B cell (primary cell): ENCODE results near the gene DHDH. TPM values are rescaled to one million over a fixed set of nuclear protein-coding genes. Genes with fewer than 3 reads are reported as not detected.

Experiments
- ATAC-seq: fragments of 200-7000 bp; cut with Tn5 transposase; one replicate; pipeline ENCODE4 v1.10.0; 2021; ENCODE audit warnings: low read depth, mild to moderate bottlenecking, moderate number of reproducible peaks, moderate library complexity
- CTCF ChIA-PET: fragments of 350-600 bp; sonication (Branson Sonifier 250); formaldehyde crosslinking; loops from one replicate; lab custom pipeline; 2021; ENCODE audit warnings: antibody characterized with exemption, inconsistent platforms; lab: Charles Lee
- POLR2A ChIA-PET: fragments of 350-600 bp; sonication (Branson Sonifier 250); formaldehyde crosslinking; loops from one replicate; lab custom pipeline; 2021; ENCODE audit warnings: antibody characterized with exemption; lab: Charles Lee
- DNase-seq: peaks from one replicate; pipeline ENCODE4 v3.0.0; 2013
- H2AFZ ChIP-seq: 2 replicates; pipeline ENCODE4 v1.6.1; 2012; ENCODE audit warnings: mild to moderate bottlenecking, low read depth, low read length; ENCODE audit not compliant: insufficient read depth, poor library complexity, severe bottlenecking
- H3K27ac ChIP-seq, 2 donors: 1 replicate in 1 of 2; 2 replicates in 1 of 2; pipeline ENCODE4 v1.5.1; 2012 to 2013; ENCODE audit warnings: low read length in 2 of 2, mild to moderate bottlenecking in 2 of 2, moderate library complexity in 1 of 2
- H3K27me3 ChIP-seq, 4 experiments: fragments of 200-600 bp in 1 of 4; sonication (generic) in 1 of 4; replicated peaks in 1 of 4; 1 replicate in 2 of 4; 2 replicates in 2 of 4; pipeline versions ENCODE4 v1.6.1 to v1.7.0; 2013 to 2016; ENCODE audit warnings: low read length in 3 of 4, mild to moderate bottlenecking in 2 of 4, mixed read lengths in 1 of 4, moderate library complexity in 1 of 4; ENCODE audit not compliant: insufficient read depth in 4 of 4, control insufficient read depth in 3 of 4; ENCODE audit errors: control extremely low read depth in 1 of 4
- H3K36me3 ChIP-seq, 2 experiments: replicated peaks in 1 of 2; 1 replicate in 1 of 2; 2 replicates in 1 of 2; pipeline versions ENCODE4 v1.6.1 to v1.7.1; 2013; ENCODE audit warnings: low read length in 1 of 2; ENCODE audit not compliant: insufficient read depth in 2 of 2, control insufficient read depth in 1 of 2; ENCODE audit errors: control extremely low read depth in 1 of 2, extremely low read depth in 1 of 2
- H3K4me1 ChIP-seq, 2 donors: fragments of 200-600 bp in 1 of 2; sonication (generic) in 1 of 2; 1 replicate in 1 of 2; 2 replicates in 1 of 2; pipeline versions ENCODE4 v1.5.1 to v1.6.1; 2013 to 2017; ENCODE audit warnings: low read length in 2 of 2; ENCODE audit not compliant: control insufficient read depth in 2 of 2, insufficient read depth in 2 of 2
- H3K4me2 ChIP-seq: replicated peaks from 2 replicates; pipeline ENCODE3; 2012; ENCODE audit warnings: mild to moderate bottlenecking, low read depth, low read length; ENCODE audit not compliant: poor library complexity, severe bottlenecking
- H3K4me3 ChIP-seq, 5 experiments: fragments of 200-600 bp in 1 of 5; sonication (generic) in 1 of 5; 1 replicate in 3 of 5; 2 replicates in 2 of 5; pipeline versions ENCODE4 v1.5.1 to v1.7.0; 2011 to 2016; ENCODE audit warnings: low read length in 4 of 5, mild to moderate bottlenecking in 4 of 5, low read depth in 2 of 5, control low read depth in 1 of 5, moderate library complexity in 1 of 5; ENCODE audit not compliant: insufficient read depth in 1 of 5; ENCODE audit errors: control extremely low read depth in 1 of 5, extremely low read depth in 1 of 5
- H3K79me2 ChIP-seq: fragments of 200-600 bp; sonication (generic); one replicate; pipeline ENCODE4 v1.6.0; 2016; ENCODE audit warnings: low read length; ENCODE audit not compliant: control insufficient read depth, insufficient read depth
- H3K9ac ChIP-seq: fragments of 200-600 bp; sonication (generic); 2 replicates; pipeline ENCODE4 v1.6.1; 2017; ENCODE audit warnings: mild to moderate bottlenecking, low read length, moderate library complexity
- H3K9me3 ChIP-seq, 3 donors: one replicate each; pipeline versions ENCODE4 v1.6.1 to v1.7.1; 2013; ENCODE audit warnings: low read length in 2 of 3; ENCODE audit not compliant: control insufficient read depth in 2 of 3, insufficient read depth in 1 of 3; ENCODE audit errors: control extremely low read depth in 1 of 3
- H4K20me1 ChIP-seq: 2 replicates; pipeline ENCODE4 v1.6.0; 2012; ENCODE audit warnings: mild to moderate bottlenecking, low read length; ENCODE audit not compliant: insufficient read depth, control insufficient read depth, poor library complexity, severe bottlenecking
- H3K27ac Mint-ChIP-seq: one replicate; pipeline ENCODE4 v1.8.0; 2021; ENCODE audit warnings: mixed read lengths
- H3K27me3 Mint-ChIP-seq: one replicate; pipeline ENCODE4 v1.8.0; 2021; ENCODE audit warnings: mixed read lengths
- H3K4me1 Mint-ChIP-seq: one replicate; pipeline ENCODE4 v1.8.0; 2021; ENCODE audit warnings: mixed read lengths
- H3K4me3 Mint-ChIP-seq: one replicate; pipeline ENCODE4 v1.8.0; 2021; ENCODE audit warnings: mixed read lengths
- H3K9me3 Mint-ChIP-seq: one replicate; pipeline ENCODE4 v1.8.0; 2022; ENCODE audit warnings: mixed read lengths; ENCODE audit not compliant: insufficient read depth
- CTCF ChIP-seq: fragments of 200-600 bp; IDR thresholded peaks from one replicate; pipeline ENCODE4 v1.8.0; 2022; ENCODE audit warnings: antibody characterized with exemption, mild to moderate bottlenecking
- EZH2 ChIP-seq: IDR thresholded peaks from 2 replicates; pipeline ENCODE4 v1.6.1; 2012; ENCODE audit warnings: borderline replicate concordance, low read depth, mild to moderate bottlenecking, moderate library complexity, low read length; ENCODE audit not compliant: insufficient read depth, poor library complexity, severe bottlenecking
- WGBS: methylation state at CpG from one replicate; pipeline ENCODE4 v1.1.5; 2013; ENCODE audit warnings: missing lambda C conversion rate; ENCODE audit not compliant: insufficient coverage; 5-methylcytosine and 5-hydroxymethylcytosine counted together
- intact Hi-C: fragments of 100-400 bp; cut with micrococcal nuclease; formaldehyde crosslinking; loops from one replicate; pipeline ENCODE4 v1.10.0; 2022
- polyA plus RNA-seq: library from polyadenylated mRNA; depleted of rRNA; stranded (reverse); fragments of >200 nt; gene quantifications from 2 replicates; pipeline ENCODE4 v1.2.3, GENCODE V29; 2012
- total RNA-seq, 2 donors: library from RNA; stranded (reverse); fragments of 120-200 nt in 1 of 2; gene quantifications; 1 replicate in 1 of 2; 2 replicates in 1 of 2; pipeline versions ENCODE4 v1.2.3 to v1.2.4, GENCODE V29; 2013 to 2022

DHDH gene
- total and polyA plus RNA-seq, 2 donors (not counting 1 experiment from before 2014, with no cell fraction given) = 0.64 to 0.82 TPM

DNA sequence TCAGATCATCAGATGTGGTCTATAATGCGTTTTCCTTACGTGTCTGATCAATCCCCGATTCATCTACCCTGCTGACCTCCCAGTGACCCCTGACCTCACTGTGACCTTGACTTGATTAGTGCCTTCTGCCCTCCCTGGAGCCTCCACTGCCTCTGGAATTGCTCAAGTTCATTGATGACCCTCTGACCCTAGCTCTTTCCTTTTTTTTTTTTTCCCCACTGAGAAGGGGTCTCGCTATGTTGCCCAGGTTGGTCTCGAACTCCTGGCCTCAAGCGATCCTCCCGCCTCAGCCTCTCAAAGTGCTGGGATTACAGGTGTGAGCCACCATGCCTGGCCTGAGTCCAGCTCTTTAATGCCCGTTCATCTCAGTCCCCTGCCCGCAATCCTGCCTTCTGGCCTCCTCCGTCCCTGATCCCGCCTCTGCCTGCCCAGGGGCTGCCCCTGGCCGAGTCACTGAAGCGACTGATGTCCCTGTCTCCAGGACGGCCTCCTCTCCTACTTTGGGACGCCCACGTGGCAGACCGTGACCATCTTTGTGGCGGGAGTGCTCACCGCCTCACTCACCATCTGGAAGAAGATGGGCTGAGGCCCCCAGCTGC, 27.7 kb downstream of the DHDH start:
- H3K27me3 Mint-ChIP-seq = no peaks in the 10 kb centered on the region
- CTCF ChIA-PET = interaction anchor here (1.5 to 2.4 kb wide), 3 partner anchors 9 to 32 kb away, joined by 4 to 8 read pairs (median 8); partner anchors contain the start of genes GYS1 and RUVBL2
- POLR2A ChIA-PET = interaction anchor here (0.7 to 1.5 kb wide), 3 partner anchors 88 to 324 kb away, joined by 3 to 6 read pairs (median 4); partner anchors contain the start of gene DBP
- peaks cover 52% of the 10 kb centered on the region for H3K4me1 Mint-ChIP-seq
- Histone ChIP-seq H3K9me3 (no peaks in the 10 kb centered on the region), H3K79me2 (peaks cover 27% of the 10 kb centered on the region), H3K36me3 (peaks cover 1 to 7% of the 10 kb centered on the region in 2 experiments), H3K4me1 (peaks cover 31 to 37% of the 10 kb centered on the region in 2 donors), H3K27me3 (no peaks in the 10 kb centered on the region), H3K9ac (no peak overlapping the region), H3K4me3 (no peak overlapping the region), H2AFZ (no peak overlapping the region), H3K27ac (peak overlapping the region in 1 of 2 donors; percentile 88), H3K4me2 (no peak overlapping the region), H4K20me1 (peaks cover 8% of the 10 kb centered on the region)
- ATAC-seq = no peak
- no peak for DNase-seq
- TF ChIP-seq CTCF (no peak), EZH2 (no peak)
- WGBS = 95% methylated on average over 17 of the region's 19 CpGs
- H3K27ac Mint-ChIP-seq = no peak overlapping the region
- intact Hi-C loops = no loop called here
- H3K4me3 Mint-ChIP-seq = no peak overlapping the region
- no peaks in the 10 kb centered on the region for H3K9me3 Mint-ChIP-seq

GRCh38 chr19:48961673-48962028, 28.2 kb downstream of the DHDH start:
- Histone ChIP-seq H3K36me3 (peaks cover 0 to 9% of the 10 kb centered on the region in 2 experiments), H3K4me2 (peak overlapping the region; percentile 75), H3K27ac (peak overlapping the region; percentile 85 to 88), H3K4me3 (no peak overlapping the region), H3K27me3 (no peaks in the 10 kb centered on the region), H3K4me1 (peaks cover 36 to 42% of the 10 kb centered on the region in 2 donors), H3K9ac (peak overlapping the region; percentile 50), H3K79me2 (peaks cover 30% of the 10 kb centered on the region), H3K9me3 (no peaks in the 10 kb centered on the region), H4K20me1 (peaks cover 13% of the 10 kb centered on the region), H2AFZ (no peak overlapping the region)
- DNase-seq (no peak), ATAC-seq (no peak)
- WGBS = 92% methylated on average over 11 of the region's 12 CpGs
- ChIA-PET POLR2A (interaction anchor here (0.7 to 1.5 kb wide), 5 partner anchors 10 to 324 kb away, joined by 3 to 6 read pairs (median 4); partner anchors contain the start of gene DBP), CTCF (interaction anchor here (1.5 kb wide), 2 partner anchors 9 to 32 kb away, joined by 4 to 8 read pairs; partner anchors contain the start of genes GYS1 and RUVBL2)
- TF ChIP-seq EZH2 (no peak), CTCF (no peak)
- Mint-ChIP-seq H3K27ac (peak overlapping the region; percentile 93), H3K4me3 (peak overlapping the region; percentile 64), H3K9me3 (no peaks in the 10 kb centered on the region), H3K27me3 (no peaks in the 10 kb centered on the region), H3K4me1 (peaks cover 54% of the 10 kb centered on the region)
- intact Hi-C loops = no loop called here
